Measurements from ENCODE around the gene LBP.

DNA sequence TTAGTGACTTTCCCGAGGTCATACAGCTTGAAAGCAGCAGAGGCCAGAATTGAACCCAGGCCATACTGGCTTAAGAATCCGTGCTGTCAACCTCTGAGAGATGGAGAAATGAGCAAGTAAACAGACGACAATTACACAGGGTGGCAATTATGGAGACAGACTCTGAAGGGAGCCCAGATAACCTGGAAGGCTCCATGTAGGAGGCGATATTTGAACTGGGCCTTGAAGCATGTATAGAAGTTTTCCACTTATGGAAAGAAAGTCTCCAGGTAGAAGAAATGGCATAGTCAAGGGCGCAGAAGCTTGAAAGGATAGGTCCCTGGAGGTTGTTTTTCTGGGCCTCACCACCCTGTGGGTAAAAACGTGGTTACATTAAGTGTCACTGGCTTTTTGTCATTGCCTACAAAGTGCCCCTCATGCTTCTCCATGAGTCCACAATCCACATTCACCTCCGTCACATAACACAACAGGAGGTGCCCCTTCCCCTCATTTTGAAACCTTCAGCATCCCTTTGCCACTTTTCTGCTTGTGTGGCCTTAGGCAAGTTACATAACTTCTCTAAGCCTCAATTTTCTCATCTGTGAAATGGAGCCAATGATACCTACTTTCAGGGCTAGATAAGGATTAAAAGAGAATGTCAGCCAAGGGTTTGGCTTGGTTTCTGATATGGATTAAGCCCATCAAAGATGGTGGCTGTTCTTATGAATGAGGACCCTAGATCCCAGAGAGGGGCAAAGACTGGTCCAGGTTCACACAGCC, 48.2 kb upstream of the LBP start:
- TF ChIP-seq, protein P1, sequence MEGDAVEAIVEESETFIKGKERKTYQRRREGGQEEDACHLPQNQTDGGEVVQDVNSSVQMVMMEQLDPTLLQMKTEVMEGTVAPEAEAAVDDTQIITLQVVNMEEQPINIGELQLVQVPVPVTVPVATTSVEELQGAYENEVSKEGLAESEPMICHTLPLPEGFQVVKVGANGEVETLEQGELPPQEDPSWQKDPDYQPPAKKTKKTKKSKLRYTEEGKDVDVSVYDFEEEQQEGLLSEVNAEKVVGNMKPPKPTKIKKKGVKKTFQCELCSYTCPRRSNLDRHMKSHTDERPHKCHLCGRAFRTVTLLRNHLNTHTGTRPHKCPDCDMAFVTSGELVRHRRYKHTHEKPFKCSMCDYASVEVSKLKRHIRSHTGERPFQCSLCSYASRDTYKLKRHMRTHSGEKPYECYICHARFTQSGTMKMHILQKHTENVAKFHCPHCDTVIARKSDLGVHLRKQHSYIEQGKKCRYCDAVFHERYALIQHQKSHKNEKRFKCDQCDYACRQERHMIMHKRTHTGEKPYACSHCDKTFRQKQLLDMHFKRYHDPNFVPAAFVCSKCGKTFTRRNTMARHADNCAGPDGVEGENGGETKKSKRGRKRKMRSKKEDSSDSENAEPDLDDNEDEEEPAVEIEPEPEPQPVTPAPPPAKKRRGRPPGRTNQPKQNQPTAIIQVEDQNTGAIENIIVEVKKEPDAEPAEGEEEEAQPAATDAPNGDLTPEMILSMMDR (IDR thresholded peaks at IDR 0.05; ENCODE audit: poor library complexity, severe bottlenecking) = no peak
- TF ChIP-seq SMC3 (conservative IDR thresholded peaks at IDR 0.05; ENCODE audit: poor library complexity) = no peak
- no peak for TF ChIP-seq EP300 (conservative IDR thresholded peaks at IDR 0.05; ENCODE audit: poor library complexity, severe bottlenecking)
- no peak for TF ChIP-seq POLR2AphosphoS5 (IDR thresholded peaks at IDR 0.05)
- no peak for TF ChIP-seq EZH2 (IDR thresholded peaks at IDR 0.05; ENCODE audit: borderline replicate concordance, insufficient read depth, low read length, poor library complexity, severe bottlenecking)

Measured in neural cell (in vitro differentiated cells).